Left ventricle myocardium inferior (tissue), 1 donor: Measurements from ENCODE around the gene STING1. TPM values are rescaled to one million over a fixed set of nuclear protein-coding genes. Genes with fewer than 3 reads are reported as not detected.

Experiments used
- DNase-seq: peaks from one replicate; pipeline ENCODE4 v3.0.0-alpha.2; 2020
- H3K27ac ChIP-seq: fragments of 200-600 bp; replicated peaks from 2 replicates; pipeline ENCODE4 v1.8.0; 2021
- H3K27me3 ChIP-seq: fragments of 200-600 bp; 2 replicates; pipeline ENCODE4 v1.8.0; 2021; ENCODE audit warnings: low read depth
- H3K36me3 ChIP-seq: fragments of 200-600 bp; 2 replicates; pipeline ENCODE4 v1.8.0; 2021
- H3K4me1 ChIP-seq: fragments of 200-600 bp; 2 replicates; pipeline ENCODE4 v1.8.0; 2021
- H3K4me3 ChIP-seq: fragments of 200-600 bp; 2 replicates; pipeline ENCODE4 v1.8.0; 2021; ENCODE audit warnings: mild to moderate bottlenecking, moderate library complexity
- H3K9me3 ChIP-seq: fragments of 200-600 bp; replicated peaks from 2 replicates; pipeline ENCODE4 v1.8.0; 2021
- intact Hi-C: fragments of 100-400 bp; cut with micrococcal nuclease; formaldehyde crosslinking; loops from one replicate; pipeline ENCODE4 v1.11.0; 2022
- total RNA-seq: library from RNA; stranded (reverse); fragmentation: NEBNext Ultra II Directional; extraction: Animal tissue kit (Norgen Biotek cat#: 25700); gene quantifications from one replicate; pipeline ENCODE4 v1.2.1, GENCODE V29; 2021
- TF ChIP-seq, protein P1 (sequence below): fragments of 200-600 bp; IDR thresholded peaks from 2 replicates; pipeline ENCODE4 v1.8.0; 2021; ENCODE audit warnings: antibody characterized with exemption, mild to moderate bottlenecking, borderline replicate concordance
- donor health status: DM: no; HTN: yes; CAD: no; lungs with severe emphysema.

Gene STING1
- total RNA-seq, 1 donor from 2014 or later = 55.3 TPM

DNA sequence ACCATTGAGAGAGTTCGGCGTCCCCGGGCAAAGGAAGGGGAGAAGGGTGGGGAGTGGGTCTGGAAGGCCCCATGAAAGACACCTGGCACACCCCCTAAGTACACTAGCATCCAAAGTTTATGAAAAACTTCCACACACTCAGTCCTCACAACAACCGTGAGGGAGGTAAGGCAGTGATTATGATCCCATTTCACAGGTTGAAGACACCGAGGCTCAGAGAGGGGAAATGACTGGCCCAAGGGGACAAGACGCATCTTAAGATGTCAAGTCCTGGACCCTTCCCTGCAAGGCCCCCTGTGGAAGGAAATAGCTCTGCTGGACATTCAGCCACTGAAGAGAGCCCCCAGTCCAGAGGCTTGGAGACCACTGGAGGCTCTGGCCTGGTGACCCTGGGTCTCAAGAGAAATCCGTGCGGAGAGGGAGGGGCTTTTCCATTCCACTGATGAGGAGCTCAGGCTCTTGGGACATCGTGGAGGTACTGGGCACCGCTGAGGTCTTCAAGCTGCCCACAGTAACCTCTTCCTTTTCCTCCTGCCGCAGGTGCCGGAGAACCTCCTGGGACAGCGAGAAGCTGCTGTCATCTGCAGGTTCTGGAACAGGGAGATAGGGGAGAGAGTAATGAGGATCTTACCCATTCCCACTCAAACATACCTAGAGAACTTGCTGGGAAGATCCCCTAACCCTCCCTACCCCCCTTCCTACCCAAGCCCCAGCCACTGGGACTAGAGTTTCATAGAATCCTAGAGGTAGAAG is 6.5 kb downstream of the STING1 start:
- intact Hi-C loops = no loop called here
- Histone ChIP-seq H3K27me3 (no peaks in the 10 kb centered on the region), H3K27ac (peak overlapping the region; percentile 78), H3K4me3 (no peak overlapping the region), H3K4me1 (peaks cover 61% of the 10 kb centered on the region), H3K9me3 (no peaks in the 10 kb centered on the region), H3K36me3 (peaks cover 49% of the 10 kb centered on the region)
- DNase-seq = no peak
- TF ChIP-seq, protein P1, sequence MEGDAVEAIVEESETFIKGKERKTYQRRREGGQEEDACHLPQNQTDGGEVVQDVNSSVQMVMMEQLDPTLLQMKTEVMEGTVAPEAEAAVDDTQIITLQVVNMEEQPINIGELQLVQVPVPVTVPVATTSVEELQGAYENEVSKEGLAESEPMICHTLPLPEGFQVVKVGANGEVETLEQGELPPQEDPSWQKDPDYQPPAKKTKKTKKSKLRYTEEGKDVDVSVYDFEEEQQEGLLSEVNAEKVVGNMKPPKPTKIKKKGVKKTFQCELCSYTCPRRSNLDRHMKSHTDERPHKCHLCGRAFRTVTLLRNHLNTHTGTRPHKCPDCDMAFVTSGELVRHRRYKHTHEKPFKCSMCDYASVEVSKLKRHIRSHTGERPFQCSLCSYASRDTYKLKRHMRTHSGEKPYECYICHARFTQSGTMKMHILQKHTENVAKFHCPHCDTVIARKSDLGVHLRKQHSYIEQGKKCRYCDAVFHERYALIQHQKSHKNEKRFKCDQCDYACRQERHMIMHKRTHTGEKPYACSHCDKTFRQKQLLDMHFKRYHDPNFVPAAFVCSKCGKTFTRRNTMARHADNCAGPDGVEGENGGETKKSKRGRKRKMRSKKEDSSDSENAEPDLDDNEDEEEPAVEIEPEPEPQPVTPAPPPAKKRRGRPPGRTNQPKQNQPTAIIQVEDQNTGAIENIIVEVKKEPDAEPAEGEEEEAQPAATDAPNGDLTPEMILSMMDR = no peak

DNA sequence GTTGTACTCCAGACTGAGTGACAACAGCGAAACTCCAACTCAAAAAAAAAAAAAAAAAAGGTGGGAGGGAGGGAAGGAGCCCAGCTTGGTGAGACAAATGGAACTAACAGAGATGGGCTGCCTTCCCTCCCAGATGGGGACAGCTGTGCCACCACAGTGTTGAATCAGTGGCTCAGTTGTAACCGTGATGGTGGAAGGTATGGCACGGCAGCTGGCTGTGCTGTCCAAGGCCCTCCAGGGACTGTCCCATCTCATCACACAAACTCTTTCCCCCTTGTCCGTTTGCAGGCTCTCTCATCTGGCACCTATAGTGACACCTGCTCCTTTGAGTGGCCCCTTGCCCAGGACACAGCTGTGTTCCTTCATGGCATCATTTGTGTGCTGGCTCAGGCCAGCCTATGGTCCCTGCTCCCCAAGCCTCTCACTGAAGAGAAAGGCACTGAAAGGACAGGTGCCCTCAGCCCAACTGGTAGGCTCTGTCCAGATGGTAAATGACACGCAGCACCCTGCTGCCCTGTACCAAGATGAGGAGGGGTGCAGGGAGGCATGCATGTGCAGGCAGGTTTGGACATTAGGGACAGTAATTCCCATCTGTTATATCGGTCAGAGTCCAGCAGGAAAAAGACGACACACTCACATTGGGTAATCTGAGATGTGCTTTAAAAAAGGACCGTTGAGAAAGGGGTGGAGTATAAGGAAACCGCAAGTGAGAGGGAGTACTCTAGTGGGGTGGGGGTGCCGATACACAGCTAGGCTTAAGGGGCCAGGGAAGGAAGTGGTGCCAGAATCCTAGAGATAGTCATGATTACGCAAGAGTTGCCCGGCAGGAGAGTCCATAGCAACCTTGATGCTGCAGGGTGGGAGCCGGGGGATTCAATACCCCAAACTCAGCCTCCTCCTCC is 7.4 kb downstream of the STING1 start:
- H3K27ac ChIP-seq = peak overlapping the region; percentile 78
- H3K27me3 ChIP-seq = no peaks in the 10 kb centered on the region
- TF ChIP-seq, protein P1 = no peak
- intact Hi-C loops = no loop called here
- H3K4me1 ChIP-seq = peaks cover 57% of the 10 kb centered on the region
- H3K4me3 ChIP-seq = no peak overlapping the region
- peaks cover 42% of the 10 kb centered on the region for H3K36me3 ChIP-seq
- DNase-seq = no peak
- no peaks in the 10 kb centered on the region for H3K9me3 ChIP-seq

DNA sequence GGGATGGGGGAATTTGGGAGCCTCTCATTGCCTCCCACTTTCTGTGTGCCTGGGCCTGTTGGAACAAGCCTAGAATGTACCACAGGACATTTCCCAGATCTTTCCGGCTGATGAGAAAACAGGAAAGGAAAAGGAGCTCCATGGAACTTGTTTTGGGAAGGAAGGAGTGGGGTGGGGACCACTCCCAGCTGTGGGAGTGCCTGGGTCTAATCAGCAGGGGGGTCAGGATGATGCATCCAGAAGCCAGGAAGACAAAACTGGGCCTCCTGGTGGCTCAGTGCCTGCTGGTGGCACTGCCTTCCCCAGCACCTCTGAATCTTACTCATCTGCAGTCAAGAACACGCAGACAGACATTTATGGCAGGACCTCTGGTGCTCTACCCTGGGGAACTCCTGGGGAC is 9.0 kb downstream of the STING1 start:
- Histone ChIP-seq H3K4me3 (no peak overlapping the region), H3K4me1 (peaks cover 44% of the 10 kb centered on the region), H3K27me3 (no peaks in the 10 kb centered on the region), H3K27ac (peak overlapping the region; percentile 78), H3K36me3 (peaks cover 31% of the 10 kb centered on the region), H3K9me3 (no peaks in the 10 kb centered on the region)
- DNase-seq = no peak
- TF ChIP-seq, protein P1 = no peak
- intact Hi-C loops = no loop called here

DNA sequence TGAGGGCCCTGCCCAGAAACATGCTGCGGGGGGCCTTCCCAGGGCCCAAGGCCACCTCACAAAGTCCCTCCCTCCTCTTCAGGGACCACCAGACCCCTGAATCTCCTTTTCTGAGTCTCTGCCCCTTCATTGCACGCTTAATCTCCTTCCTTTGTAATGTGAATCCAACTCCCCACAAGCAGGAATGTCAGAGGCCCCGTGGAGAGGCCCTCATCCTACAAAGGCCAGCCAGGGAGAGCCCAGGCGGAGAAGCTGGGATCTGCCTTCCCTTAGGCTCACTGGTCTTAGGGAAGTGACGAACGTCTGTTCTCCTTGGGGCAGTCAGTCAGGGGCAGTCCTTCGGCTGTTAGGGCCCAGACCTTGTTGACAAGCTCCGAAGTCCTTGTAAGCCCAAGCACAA is 9.5 kb downstream of the STING1 start:
- peaks cover 40% of the 10 kb centered on the region for H3K4me1 ChIP-seq
- intact Hi-C loops = no loop called here
- peaks cover 26% of the 10 kb centered on the region for H3K36me3 ChIP-seq
- no peaks in the 10 kb centered on the region for H3K9me3 ChIP-seq
- no peak overlapping the region for H3K4me3 ChIP-seq
- no peak for DNase-seq
- H3K27ac ChIP-seq = peak overlapping the region; percentile 78
- TF ChIP-seq, protein P1 = no peak
- H3K27me3 ChIP-seq = no peaks in the 10 kb centered on the region

DNA sequence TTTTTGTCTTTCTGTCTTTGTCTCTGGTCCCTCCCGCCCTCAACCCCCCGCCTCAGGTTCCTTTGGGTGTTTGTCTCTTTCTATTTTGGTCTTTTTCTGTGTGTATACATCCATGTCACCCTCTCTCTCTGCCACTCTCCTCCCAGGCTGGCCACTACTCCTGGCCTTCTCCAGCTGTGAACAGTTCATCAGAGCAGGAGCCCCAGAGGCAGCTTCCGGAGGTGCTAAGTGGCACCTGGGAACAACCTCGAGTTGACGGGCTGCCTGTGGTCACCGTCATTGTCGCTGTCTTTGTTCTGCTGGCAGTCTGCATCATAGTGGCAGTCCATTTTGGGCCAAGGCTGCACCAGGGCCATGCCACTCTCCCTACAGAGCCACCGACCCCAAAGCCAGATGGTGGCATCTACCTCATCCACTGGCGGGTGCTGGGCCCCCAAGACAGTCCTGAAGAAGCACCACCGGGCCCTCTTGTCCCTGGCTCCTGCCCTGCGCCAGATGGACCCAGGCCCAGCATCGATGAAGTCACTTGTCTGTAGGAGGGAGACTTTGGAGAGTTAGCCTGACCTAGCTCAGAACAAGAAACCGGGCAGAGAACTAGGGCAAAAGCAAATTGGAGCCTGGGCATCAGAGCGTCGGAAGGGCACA is 10.1 kb downstream of the STING1 start:
- DNase-seq = no peak
- H3K4me3 ChIP-seq = no peak overlapping the region
- intact Hi-C loops = no loop called here
- peaks cover 20% of the 10 kb centered on the region for H3K36me3 ChIP-seq
- TF ChIP-seq, protein P1 = no peak
- peaks cover 40% of the 10 kb centered on the region for H3K4me1 ChIP-seq
- H3K27me3 ChIP-seq = no peaks in the 10 kb centered on the region
- no peaks in the 10 kb centered on the region for H3K9me3 ChIP-seq
- H3K27ac ChIP-seq = peak overlapping the region; percentile 78
